GM19239 (cell line): ENCODE data around the gene GARIN5A.

Source experiments
- DNase-seq: peaks from one replicate; pipeline ENCODE4 v3.0.0; 2011; ENCODE audit warnings: low spot score; ENCODE audit not compliant: insufficient read length
- FAIRE-seq: peaks from 2 replicates; lab custom pipeline; 2011; peaks lifted over from hg19 to GRCh38; lab: Jason Lieb, UNC

GARIN5A gene

GRCh38 chr19:50420127-50420526 lies 56.5 kb downstream of the GARIN5A start:
- no peak for DNase-seq
- FAIRE-seq, result peak; percentile 49

DNA sequence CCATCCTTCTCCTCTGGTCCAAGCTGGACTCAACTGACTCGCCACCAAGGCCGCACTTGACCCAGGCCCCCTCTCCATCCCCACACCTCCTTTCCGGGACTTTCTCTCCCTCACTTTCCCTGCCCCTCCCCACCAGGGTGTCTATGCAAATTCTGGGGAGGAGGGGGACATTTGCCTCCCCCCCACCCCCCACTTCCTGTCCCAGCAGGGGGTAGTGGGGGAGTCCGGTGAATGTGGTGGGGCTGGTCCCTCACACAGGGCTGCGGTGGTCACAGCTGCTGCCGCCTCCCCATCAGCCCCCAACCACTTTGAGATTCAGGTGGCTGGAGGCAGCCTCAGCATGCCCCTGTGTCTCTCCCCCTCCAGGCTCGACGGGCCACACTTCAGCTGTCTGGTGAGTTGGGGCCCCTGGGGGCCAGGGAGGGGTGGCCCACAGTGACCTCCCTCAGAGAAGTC lies 57.0 kb downstream of the GARIN5A start:
- no peak for DNase-seq

DNA sequence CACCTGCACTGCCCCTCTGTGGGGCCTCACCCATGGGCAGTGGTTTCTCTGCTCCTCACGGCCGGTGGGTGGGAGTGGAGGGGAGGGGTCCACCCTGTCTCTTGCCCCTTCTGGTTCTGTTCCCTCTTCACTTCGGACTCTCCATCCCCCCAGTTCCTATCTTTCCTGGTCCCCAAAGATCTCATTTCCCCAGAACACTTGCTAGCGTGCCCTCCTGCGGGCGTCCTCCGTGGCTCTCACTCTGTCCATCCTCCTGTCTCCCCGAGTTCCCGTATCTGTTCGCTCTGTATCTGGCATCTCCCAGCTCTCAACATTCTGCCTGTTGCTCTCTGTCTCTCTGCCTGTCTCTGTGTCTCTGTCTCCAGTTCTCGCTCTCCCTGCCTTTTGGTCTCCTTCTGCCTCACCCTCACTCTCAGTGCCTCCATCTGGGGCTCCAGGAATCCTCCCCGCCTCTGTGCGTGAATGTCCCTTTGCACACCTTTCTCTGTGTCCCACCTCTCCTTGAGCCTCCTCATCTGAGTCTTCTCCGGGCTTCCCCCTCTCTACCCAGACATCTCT lies 57.5 kb downstream of the GARIN5A start:
- no peak for DNase-seq
- peak; percentile 92 for FAIRE-seq

More for the DNA sequence above, 57.0 kb downstream of the GARIN5A start:
- no peak for FAIRE-seq

GRCh38 chr19:50418176-50419021 lies 58.2 kb downstream of the GARIN5A start, which contains the start of gene SPIB:
Gene SPIB, plus strand, starts transcription at chr19:50418938. Its CDS starts 25 bp downstream, at chr19:50418963.
- DNase-seq (no peak), FAIRE-seq (peak; percentile 51)

- no peak for DNase-seq
Observed at GRCh38 chr19:50417111-50418081, 59.3 kb downstream of the GARIN5A start.

More at GRCh38 chr19:50417111-50418081, 59.3 kb downstream of the GARIN5A start:
- FAIRE-seq, result no peak
